ENCODE results near the gene GCG. TPM values are rescaled to one million over a fixed set of nuclear protein-coding genes. Genes with fewer than 3 reads are reported as not detected.

Gene GCG
- total RNA-seq, 1 experiment from 2014 or later = not detected

DNA sequence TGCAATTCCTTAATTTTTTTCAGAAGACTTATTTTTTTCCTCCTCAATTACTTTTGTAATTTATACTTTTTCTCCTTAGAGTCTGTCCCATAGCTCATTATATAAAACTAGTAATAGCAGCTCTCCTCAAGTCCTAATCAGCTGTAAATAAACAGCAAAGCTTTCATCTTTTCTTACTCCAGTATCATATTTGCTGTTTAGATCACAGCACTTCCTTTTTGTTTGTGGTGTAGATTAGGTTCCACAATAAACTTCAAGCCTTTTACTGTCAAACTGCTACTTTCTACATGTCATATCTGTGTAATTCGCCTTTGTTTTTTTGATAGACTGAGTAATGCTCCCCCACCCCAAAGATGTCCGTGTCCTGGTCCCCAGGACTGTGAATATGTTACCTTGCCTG, 25.5 kb downstream of the GCG start:
- H3K27me3 ChIP-seq (replicated peaks) = peaks cover 7% of the 10 kb centered on the region; the same call in 1 of the 2 replicates
- no peaks in the 10 kb centered on the region for H3K4me1 ChIP-seq (replicated peaks)
- H3K4me3 ChIP-seq = no peak overlapping the region
- no peak overlapping the region for H3K27ac ChIP-seq
- no peaks in the 10 kb centered on the region for H3K9me3 ChIP-seq (replicated peaks)
- DNase-seq (ENCODE audit: low read depth in 1 of 2, low spot score in 2 of 2) = no peak
- no peaks in the 10 kb centered on the region for H3K36me3 ChIP-seq

DNA sequence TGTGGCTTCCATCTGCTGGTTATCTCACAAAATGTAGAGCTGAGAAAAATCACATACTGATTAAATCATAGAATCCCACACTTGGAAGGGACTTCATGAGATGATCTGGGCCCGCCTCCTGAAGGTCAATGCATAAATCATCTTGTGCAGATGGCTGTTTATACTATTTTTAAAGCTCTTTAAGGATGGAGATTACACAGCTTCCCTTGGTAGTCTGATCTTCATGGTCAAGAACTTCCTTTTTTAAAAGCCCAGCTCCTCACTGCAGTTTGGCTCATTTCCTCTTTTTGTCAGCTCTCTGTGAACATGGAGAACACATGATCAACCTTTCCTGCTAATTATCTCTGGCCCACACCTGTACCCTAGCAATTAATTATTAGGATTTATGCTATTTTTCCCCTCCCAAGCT, 25.9 kb downstream of the GCG start:
- Histone ChIP-seq H3K27me3 (replicated peaks) (peaks cover 7% of the 10 kb centered on the region; the same call in 1 of the 2 replicates), H3K4me1 (replicated peaks) (no peaks in the 10 kb centered on the region)
- DNase-seq (ENCODE audit: low read depth in 1 of 2, low spot score in 2 of 2) = no peak

DNA sequence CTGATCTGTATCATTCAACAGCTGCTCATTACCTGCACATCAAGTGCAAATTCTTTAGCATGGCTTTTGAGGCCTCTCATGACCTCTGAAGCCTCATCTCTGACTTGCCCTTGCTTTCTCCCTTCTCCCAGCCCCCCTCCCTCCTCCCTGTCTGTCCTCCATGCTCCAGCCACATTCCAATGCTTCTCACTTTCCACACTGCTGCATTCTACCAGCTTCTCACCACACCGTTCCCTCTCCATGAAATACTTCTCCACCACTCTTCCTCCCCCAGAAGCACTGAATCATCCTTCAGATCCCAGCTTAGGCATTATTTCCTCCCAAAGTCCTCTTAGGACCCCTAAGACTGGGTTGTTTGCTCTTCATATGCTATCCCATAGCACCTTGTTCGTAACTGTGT, 26.9 kb downstream of the GCG start:
- no peaks in the 10 kb centered on the region for H3K9me3 ChIP-seq (replicated peaks)
- H3K27me3 ChIP-seq (replicated peaks) = peaks cover 3% of the 10 kb centered on the region; the same call in 1 of the 2 replicates
- no peaks in the 10 kb centered on the region for H3K4me1 ChIP-seq (replicated peaks)
- DNase-seq (ENCODE audit: low read depth in 1 of 2, low spot score in 2 of 2) = no peak
- H3K27ac ChIP-seq = no peak overlapping the region
- H3K36me3 ChIP-seq = no peaks in the 10 kb centered on the region
- H3K4me3 ChIP-seq = no peak overlapping the region

More for the DNA sequence above, 25.9 kb downstream of the GCG start:
- H3K36me3 ChIP-seq = no peaks in the 10 kb centered on the region
- no peak overlapping the region for H3K4me3 ChIP-seq
- H3K27ac ChIP-seq = no peak overlapping the region
- no peaks in the 10 kb centered on the region for H3K9me3 ChIP-seq (replicated peaks)

DNA sequence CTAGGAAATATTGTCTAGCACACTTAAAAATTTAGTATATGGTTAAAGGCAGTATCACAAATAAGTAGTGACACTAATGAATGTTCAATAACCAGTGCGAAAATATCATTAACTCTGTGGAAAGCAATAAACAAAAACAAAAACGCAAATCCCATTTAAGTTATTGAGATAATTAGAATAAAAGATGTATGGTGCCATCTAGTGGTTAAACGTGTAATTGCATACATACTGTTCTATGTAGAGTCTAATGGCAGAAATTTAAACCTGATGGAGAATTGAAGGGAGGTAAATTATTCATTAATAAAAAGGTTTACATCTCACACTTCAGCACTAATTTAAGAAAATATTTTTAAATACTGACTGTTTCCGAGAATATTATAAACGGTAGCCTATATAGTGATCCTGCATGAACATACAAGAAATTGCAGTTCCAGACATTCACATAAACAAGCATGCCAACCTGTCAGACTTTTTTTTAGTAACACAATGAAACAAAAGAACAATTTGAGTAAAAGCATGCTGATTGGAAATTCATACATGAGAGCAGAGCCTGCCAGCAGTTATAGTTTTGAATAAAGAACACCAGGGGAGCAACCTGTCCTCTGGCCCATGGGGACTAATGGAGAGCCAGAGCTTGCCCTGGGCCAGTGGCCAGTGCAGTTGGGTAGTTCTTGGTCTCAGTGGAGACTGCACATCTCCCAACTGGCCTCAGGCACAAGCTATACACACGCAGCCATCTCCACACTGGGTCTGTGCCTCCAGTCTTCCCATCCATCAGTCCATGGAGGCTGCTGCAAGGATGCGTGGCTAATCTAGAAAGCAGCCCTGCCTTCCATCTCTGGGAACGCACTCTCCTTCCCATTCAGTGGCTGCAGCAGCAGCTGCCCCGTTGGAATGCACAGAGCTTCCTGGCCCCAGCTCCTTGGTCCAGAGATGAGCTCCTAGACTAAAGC, 28.0 kb downstream of the GCG start:
- Histone ChIP-seq H3K27ac (no peak overlapping the region), H3K4me3 (no peak overlapping the region), H3K27me3 (replicated peaks) (peaks cover 3% of the 10 kb centered on the region; the same call in 1 of the 2 replicates), H3K9me3 (replicated peaks) (no peaks in the 10 kb centered on the region), H3K4me1 (replicated peaks) (no peaks in the 10 kb centered on the region), H3K36me3 (no peaks in the 10 kb centered on the region)
- DNase-seq (ENCODE audit: low read depth in 1 of 2, low spot score in 2 of 2) = peak in 1 of 2 experiments; percentile 37

DNA sequence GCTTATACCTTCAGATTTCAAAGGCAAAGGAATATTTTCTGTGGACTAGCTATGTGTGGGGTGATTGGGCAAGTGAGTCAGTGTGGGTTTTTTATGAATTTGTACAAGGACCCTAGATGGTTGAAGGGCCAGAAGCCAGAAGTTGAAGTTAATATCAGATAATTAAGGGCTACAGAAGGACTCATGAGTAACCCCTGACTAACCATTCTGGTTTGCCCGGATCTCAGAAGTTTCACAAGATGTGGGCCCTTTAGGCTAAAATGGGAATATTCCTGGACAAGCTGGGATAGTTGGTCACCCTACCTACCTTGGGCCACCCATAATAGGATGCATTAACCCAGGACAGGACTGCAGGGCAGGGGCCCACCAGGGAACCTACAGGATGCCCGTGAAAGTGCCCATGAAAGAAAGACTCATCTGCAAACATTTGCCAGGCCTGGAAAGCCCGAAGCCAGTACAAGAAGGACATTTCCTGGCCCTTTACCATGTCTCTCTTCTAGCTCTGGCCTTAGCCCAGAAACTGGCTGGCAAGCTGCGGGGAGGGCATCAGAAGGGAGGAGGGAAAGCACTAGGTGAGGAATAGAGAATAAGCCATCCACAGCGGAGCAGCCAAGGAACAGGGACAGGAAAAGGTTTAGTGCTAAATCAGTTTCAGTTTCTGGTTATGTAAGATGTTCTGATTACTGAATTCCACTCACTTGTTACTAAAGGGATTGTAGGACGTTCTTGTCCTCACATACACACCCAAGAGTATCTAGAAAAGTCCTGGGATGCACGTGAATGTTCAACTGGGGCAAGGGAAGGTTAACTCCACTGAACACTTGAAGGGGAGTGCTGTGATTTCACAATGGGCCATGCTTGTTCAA, 33.6 kb downstream of the GCG start:
- DNase-seq (ENCODE audit: low read depth in 1 of 2, low spot score in 2 of 2) = no peak
- Histone ChIP-seq H3K27ac (no peak overlapping the region), H3K36me3 (no peaks in the 10 kb centered on the region), H3K4me3 (no peak overlapping the region), H3K27me3 (replicated peaks) (no peaks in the 10 kb centered on the region), H3K4me1 (replicated peaks) (no peaks in the 10 kb centered on the region), H3K9me3 (replicated peaks) (no peaks in the 10 kb centered on the region)

DNA sequence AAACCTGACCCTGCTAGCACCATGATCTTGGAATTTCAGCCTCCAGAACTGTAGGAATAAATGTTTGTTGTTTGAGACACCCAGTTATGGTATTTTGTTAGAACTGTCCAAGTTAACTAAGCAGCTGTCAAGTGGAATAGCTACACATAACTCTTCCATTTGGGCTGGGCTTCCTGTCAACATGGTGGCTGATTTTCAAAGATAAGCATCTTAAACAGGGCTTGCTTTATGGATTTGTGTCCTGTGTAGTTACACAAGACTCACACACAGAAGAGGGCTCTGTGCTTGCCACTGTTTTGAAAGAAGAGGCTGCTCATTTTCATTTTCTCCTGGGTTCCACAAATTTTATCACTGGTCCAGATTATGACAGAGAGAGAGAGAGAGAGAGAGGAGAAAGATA, 35.7 kb downstream of the GCG start:
- Histone ChIP-seq H3K27me3 (replicated peaks) (no peaks in the 10 kb centered on the region), H3K9me3 (replicated peaks) (no peaks in the 10 kb centered on the region), H3K27ac (no peak overlapping the region), H3K4me3 (no peak overlapping the region), H3K4me1 (replicated peaks) (no peaks in the 10 kb centered on the region), H3K36me3 (no peaks in the 10 kb centered on the region)
- no peak for DNase-seq (ENCODE audit: low read depth in 1 of 2, low spot score in 2 of 2)

DNA sequence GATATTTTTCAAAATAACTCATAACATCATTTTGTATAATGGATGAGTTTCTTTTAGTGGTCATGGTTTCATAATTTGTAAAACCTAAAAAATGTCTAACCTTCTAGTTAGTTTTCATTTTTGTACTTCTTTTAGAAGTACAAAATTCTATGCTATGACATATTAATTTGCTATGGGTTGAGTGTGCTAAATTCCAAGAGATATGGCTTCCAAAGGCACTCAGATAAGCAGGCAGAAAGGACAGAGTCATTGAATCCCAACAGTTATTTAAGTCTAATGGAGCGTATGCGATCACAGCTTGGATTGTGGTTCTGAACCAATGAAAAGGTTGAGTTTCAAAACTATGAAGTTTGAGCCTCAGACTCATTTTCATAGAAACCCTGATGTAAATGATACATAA, 37.0 kb downstream of the GCG start:
- DNase-seq (ENCODE audit: low read depth in 1 of 2, low spot score in 2 of 2) = no peak
- H3K9me3 ChIP-seq (replicated peaks) = no peaks in the 10 kb centered on the region
- no peaks in the 10 kb centered on the region for H3K4me1 ChIP-seq (replicated peaks)
- H3K4me3 ChIP-seq = no peak overlapping the region
- H3K27me3 ChIP-seq (replicated peaks) = no peaks in the 10 kb centered on the region
- no peak overlapping the region for H3K27ac ChIP-seq
- no peaks in the 10 kb centered on the region for H3K36me3 ChIP-seq

DNA sequence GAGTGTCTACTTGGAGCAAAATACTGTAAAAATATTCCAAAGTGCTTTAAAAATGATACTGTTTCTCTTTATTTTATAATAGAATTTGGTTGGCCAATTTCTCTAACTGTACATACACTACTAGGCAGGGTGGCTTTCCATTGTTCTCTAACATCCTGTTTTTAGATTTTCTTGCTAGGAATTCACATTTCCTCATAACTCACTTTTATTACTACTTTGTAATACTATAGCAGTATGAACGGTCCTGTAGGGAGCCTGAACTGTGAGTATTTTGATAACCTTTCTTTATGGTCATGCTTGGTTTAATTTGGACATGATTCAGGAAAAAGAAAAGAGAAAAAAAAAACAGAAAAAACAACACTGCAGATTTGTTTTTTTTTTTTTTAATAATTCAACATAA, 37.8 kb downstream of the GCG start:
- Histone ChIP-seq H3K27me3 (replicated peaks) (no peaks in the 10 kb centered on the region), H3K27ac (no peak overlapping the region), H3K4me3 (no peak overlapping the region), H3K4me1 (replicated peaks) (no peaks in the 10 kb centered on the region), H3K9me3 (replicated peaks) (no peaks in the 10 kb centered on the region), H3K36me3 (no peaks in the 10 kb centered on the region)
- DNase-seq (ENCODE audit: low read depth in 1 of 2, low spot score in 2 of 2) = no peak

DNA sequence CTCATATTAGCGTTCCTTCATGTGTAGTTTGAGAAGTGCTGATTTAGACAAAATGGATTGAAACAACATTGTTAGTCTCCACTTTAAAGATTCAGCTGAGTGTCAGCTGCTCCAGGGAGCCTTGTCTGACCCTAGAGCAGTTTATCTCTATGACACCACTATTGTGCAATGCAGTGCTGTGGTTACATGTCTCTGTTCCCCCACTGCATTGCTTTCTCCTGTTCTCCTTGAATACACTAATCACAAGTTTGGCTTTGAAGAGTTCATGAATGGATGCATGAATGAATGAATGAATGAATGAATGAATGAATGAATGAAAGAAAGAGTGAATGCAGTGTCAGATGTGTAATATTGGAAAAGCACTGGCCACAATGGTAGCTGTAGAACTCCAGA, 38.3 kb downstream of the GCG start:
- Histone ChIP-seq H3K27ac (no peak overlapping the region), H3K36me3 (no peaks in the 10 kb centered on the region), H3K4me1 (replicated peaks) (no peaks in the 10 kb centered on the region), H3K27me3 (replicated peaks) (no peaks in the 10 kb centered on the region), H3K4me3 (no peak overlapping the region), H3K9me3 (replicated peaks) (no peaks in the 10 kb centered on the region)
- no peak for DNase-seq (ENCODE audit: low read depth in 1 of 2, low spot score in 2 of 2)

DNA sequence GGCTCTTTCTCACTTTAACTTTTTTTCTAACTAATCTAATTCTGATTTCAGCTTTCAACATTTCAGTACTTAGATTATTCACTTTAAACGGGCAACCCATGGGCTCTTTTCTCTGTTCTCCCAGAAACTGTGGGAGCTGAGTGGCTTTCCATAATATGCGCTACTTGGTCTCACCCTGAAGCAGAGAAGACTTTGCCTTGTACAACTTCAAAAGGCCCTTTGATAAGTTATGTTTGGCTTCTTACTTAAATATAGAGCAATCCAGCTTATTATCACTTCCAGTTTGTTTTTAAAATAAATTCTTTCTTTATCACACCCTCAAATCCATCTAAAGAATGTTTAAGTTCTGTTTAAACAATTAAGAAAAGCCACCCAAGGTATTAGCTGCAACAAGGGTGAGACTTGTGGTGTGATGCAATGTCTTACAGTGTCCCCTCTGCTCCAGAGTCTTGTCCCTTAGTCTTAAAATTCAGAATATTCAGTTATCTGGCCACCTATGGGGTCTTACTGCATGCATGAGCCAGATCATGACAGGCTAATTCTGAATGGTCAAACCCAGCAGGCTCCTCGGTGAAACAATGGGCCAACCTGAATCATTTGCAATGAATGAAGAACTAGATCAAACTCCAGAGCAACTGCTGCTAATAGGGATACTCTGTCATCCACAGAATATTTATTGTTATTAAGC, 38.8 kb downstream of the GCG start:
- H3K27ac ChIP-seq = no peak overlapping the region
- no peaks in the 10 kb centered on the region for H3K9me3 ChIP-seq (replicated peaks)
- no peak overlapping the region for H3K4me3 ChIP-seq
- H3K36me3 ChIP-seq = no peaks in the 10 kb centered on the region
- no peaks in the 10 kb centered on the region for H3K4me1 ChIP-seq (replicated peaks)
- no peak for DNase-seq (ENCODE audit: low read depth in 1 of 2, low spot score in 2 of 2)
- H3K27me3 ChIP-seq (replicated peaks) = no peaks in the 10 kb centered on the region

DNA sequence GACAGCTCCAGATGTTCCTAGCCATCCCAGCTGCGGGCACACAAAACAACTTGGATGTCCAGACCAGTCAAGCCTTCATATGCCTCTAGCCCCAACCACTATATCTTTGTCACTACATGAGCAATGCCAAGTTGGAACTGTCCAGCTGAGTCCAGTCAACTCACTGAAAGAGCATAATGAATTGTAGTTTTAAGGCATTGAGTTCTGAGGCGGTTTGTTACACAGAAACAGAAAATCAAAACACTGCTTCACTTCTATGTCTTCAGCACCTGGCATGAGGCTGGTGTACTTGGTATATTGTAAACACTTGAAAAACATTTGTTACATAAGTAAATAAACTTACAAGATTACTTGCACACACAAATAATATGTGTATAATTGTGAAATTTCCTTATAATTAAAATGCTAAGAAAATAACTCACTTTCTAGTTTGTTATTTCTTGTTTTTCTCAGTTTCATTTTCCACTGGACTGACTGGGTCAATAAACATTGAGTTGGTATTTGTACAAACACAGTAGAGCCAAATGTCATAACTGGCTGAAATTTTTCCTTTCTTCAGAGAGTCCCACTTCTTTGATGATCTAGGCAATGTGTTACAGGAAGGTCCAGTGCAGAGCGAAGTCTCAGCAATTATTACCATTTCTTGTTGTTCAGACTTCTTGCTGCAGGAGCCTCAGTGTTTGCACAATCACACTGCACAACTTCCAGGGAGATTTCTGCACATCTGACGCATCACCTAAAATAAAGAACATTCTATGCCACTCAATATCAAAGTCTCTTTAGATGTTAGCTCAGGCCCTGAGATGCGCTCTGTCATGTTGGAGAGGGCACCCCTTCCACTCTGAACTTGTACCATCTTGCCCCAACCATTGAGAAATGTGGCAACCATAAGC, 39.8 kb downstream of the GCG start:
- Histone ChIP-seq H3K4me3 (no peak overlapping the region), H3K27ac (no peak overlapping the region), H3K36me3 (no peaks in the 10 kb centered on the region), H3K27me3 (replicated peaks) (no peaks in the 10 kb centered on the region), H3K4me1 (replicated peaks) (no peaks in the 10 kb centered on the region), H3K9me3 (replicated peaks) (no peaks in the 10 kb centered on the region)
- DNase-seq (ENCODE audit: low read depth in 1 of 2, low spot score in 2 of 2) = no peak

DNA sequence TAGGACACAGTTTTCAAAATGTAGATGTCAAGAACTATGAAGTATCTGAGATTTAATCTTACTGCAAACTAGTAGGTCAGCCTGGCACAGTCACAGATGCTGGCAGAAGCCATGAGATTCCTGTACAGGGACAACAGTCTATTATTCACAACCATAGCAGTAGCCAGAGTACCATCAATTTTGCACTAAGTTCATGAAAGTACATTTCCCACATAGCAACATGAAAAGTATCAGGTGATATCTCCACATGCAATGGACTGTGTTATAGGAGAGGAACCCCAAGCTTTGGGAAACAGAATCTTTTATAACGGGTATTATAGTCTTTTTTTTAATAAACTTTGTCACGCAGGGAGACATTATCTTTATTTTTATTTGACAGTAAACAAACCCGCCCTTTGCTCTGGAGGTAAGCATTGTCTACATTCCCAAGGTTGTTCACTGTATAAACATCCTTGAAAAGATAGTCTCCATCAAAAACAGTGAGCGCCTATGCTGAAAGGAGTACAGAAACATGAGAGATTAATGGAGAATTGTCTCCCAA, 44.6 kb downstream of the GCG start:
- H3K36me3 ChIP-seq = no peaks in the 10 kb centered on the region
- H3K4me3 ChIP-seq = no peak overlapping the region
- H3K27ac ChIP-seq = no peak overlapping the region
- H3K27me3 ChIP-seq (replicated peaks) = no peaks in the 10 kb centered on the region
- DNase-seq (ENCODE audit: low read depth in 1 of 2, low spot score in 2 of 2) = no peak
- no peaks in the 10 kb centered on the region for H3K9me3 ChIP-seq (replicated peaks)
- no peaks in the 10 kb centered on the region for H3K4me1 ChIP-seq (replicated peaks)

DNA sequence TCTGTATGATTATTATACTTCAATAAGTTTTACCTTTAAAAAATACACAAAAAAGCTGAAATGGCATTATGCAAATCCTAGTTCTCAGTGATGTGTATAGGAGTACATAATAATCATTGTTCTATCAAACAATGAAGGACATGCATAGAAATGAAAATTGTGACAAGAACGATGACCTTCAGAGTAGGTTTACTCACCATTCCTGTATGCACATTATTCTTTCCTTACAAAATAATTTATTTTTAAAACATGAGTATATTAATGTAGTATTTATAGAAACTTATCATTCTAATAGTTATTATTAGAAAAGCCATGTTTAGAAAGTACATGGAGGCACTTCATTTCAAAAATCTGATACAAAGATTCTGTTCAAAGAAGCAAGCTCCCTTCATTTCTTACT, 45.3 kb downstream of the GCG start:
- Histone ChIP-seq H3K4me3 (no peak overlapping the region), H3K27ac (no peak overlapping the region), H3K9me3 (replicated peaks) (no peaks in the 10 kb centered on the region), H3K27me3 (replicated peaks) (no peaks in the 10 kb centered on the region), H3K4me1 (replicated peaks) (no peaks in the 10 kb centered on the region), H3K36me3 (no peaks in the 10 kb centered on the region)
- no peak for DNase-seq (ENCODE audit: low read depth in 1 of 2, low spot score in 2 of 2)

Data from SJSA1 (cell line).